Loucy (cell line): ENCODE data around the gene BPIFB1.

Experiments used
- H2AFZ ChIP-seq: fragments of 200-600 bp; sonication (generic); 2 replicates; pipeline ENCODE4 v1.6.0; 2016; ENCODE audit warnings: antibody characterized with exemption, mild to moderate bottlenecking, low read length, moderate library complexity
- H3F3A ChIP-seq: fragments of 200-600 bp; 2 replicates; pipeline ENCODE4 v1.6.0; 2016; ENCODE audit warnings: antibody characterized with exemption, low read depth, mild to moderate bottlenecking
- H3K27me3 ChIP-seq: fragments of 200-600 bp; sonication (generic); 2 replicates; pipeline ENCODE4 v1.6.1; 2014; ENCODE audit warnings: low read length, mild to moderate bottlenecking; ENCODE audit not compliant: insufficient read depth, poor library complexity, severe bottlenecking
- H3K36me3 ChIP-seq: fragments of 200-600 bp; sonication (generic); 2 replicates; pipeline ENCODE4 v1.6.1; 2016; ENCODE audit warnings: low read length; ENCODE audit not compliant: insufficient read depth
- H3K4me1 ChIP-seq: fragments of 200-600 bp; sonication (generic); 2 replicates; pipeline ENCODE4 v1.5.1; 2014; ENCODE audit warnings: low read length, mild to moderate bottlenecking; ENCODE audit not compliant: insufficient read depth, poor library complexity, severe bottlenecking
- H3K4me2 ChIP-seq: fragments of 200-600 bp; sonication (generic); 2 replicates; pipeline ENCODE4 v1.6.0; 2014; ENCODE audit warnings: antibody characterized with exemption, low read length, low read depth, mild to moderate bottlenecking; ENCODE audit not compliant: poor library complexity, severe bottlenecking
- H3K4me3 ChIP-seq: fragments of 200-600 bp; sonication (generic); 2 replicates; pipeline ENCODE4 v1.5.1; 2014; ENCODE audit warnings: low read length, mild to moderate bottlenecking, mixed read lengths; ENCODE audit not compliant: poor library complexity, severe bottlenecking
- H3K79me2 ChIP-seq: fragments of 200-600 bp; sonication (generic); 2 replicates; pipeline ENCODE4 v1.6.1; 2014; ENCODE audit warnings: low read length; ENCODE audit not compliant: insufficient read depth
- H3K9ac ChIP-seq: fragments of 200-600 bp; sonication (generic); 2 replicates; pipeline ENCODE4 v1.6.0; 2014; ENCODE audit warnings: mild to moderate bottlenecking, low read depth, low read length, moderate library complexity; ENCODE audit not compliant: poor library complexity, severe bottlenecking
- H3K9me2 ChIP-seq: fragments of 200-600 bp; sonication (generic); replicated peaks from 2 replicates; pipeline ENCODE4 v1.6.1; 2016; ENCODE audit warnings: low read depth, low read length, mixed read lengths
- H3K9me3 ChIP-seq: fragments of 200-600 bp; sonication (generic); 2 replicates; pipeline ENCODE4 v1.6.1; 2014; ENCODE audit warnings: mild to moderate bottlenecking, antibody characterized with exemption, low read length, low read depth; ENCODE audit not compliant: insufficient read depth
- H4K20me1 ChIP-seq: fragments of 200-600 bp; sonication (generic); 2 replicates; pipeline ENCODE4 v1.6.0; 2014; ENCODE audit warnings: antibody characterized with exemption, low read length, mild to moderate bottlenecking; ENCODE audit not compliant: insufficient read depth, poor library complexity, severe bottlenecking
- EZH2phosphoT487 ChIP-seq: fragments of 200-600 bp; IDR thresholded peaks from 2 replicates; pipeline ENCODE4 v1.6.1; 2018; ENCODE audit warnings: antibody characterized with exemption, mild to moderate bottlenecking, moderate library complexity, borderline replicate concordance
- TF ChIP-seq, protein P1 (sequence below): fragments of 200-600 bp; sonication (generic); conservative IDR thresholded peaks from 2 replicates; pipeline ENCODE4 v1.5.1; 2014; ENCODE audit warnings: mild to moderate bottlenecking, antibody characterized with exemption, low read length

The BPIFB1 gene

DNA sequence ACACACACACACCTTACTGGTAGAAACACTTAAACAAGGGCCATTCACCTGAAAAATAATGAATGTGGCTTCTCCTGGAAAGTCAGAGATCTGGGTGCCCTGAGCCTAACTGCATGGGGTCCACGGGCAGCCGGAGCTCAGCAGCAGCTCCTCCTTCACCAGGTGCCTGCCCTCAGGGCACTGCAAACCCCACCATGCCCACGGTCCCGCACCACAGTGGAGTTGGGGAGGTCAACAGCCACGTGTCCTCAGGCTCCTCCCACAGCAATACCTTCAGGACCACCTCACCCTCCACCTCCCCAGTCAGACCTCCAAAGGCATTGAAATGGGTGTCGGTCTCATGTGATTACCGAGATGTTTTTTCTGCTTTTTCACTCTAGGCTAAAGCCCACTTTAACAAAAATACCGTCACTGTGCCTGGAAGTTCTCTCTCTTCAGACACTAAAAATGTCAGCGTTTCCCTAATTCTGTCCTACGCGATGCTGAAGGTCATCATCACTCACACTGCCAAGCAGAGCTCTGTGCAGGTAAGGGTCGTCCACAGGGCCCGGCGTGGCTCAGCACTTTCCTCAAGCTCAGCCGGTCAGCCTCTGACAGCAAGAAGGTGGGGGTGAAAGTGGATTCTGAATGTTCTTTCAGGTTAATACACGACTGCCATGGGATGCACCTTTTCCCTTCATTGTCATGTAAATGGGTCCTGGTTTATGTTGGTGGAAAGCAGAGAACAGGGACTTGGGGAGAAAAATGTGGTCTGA is 69.4 kb downstream of the BPIFB1 start:
- Histone ChIP-seq H3K4me1 (no peaks in the 10 kb centered on the region), H3K36me3 (peaks cover 10% of the 10 kb centered on the region; the same call in 1 of the 2 replicates), H3K79me2 (no peaks in the 10 kb centered on the region), H3K27me3 (no peaks in the 10 kb centered on the region), H3K9me2 (no peaks in the 10 kb centered on the region), H2AFZ (no peak overlapping the region), H4K20me1 (no peaks in the 10 kb centered on the region), H3K9ac (no peak overlapping the region), H3F3A (no peaks in the 10 kb centered on the region), H3K4me3 (no peak overlapping the region), H3K9me3 (no peaks in the 10 kb centered on the region), H3K4me2 (no peak overlapping the region)
- TF ChIP-seq EZH2phosphoT487 = no peak
- TF ChIP-seq, protein P1, sequence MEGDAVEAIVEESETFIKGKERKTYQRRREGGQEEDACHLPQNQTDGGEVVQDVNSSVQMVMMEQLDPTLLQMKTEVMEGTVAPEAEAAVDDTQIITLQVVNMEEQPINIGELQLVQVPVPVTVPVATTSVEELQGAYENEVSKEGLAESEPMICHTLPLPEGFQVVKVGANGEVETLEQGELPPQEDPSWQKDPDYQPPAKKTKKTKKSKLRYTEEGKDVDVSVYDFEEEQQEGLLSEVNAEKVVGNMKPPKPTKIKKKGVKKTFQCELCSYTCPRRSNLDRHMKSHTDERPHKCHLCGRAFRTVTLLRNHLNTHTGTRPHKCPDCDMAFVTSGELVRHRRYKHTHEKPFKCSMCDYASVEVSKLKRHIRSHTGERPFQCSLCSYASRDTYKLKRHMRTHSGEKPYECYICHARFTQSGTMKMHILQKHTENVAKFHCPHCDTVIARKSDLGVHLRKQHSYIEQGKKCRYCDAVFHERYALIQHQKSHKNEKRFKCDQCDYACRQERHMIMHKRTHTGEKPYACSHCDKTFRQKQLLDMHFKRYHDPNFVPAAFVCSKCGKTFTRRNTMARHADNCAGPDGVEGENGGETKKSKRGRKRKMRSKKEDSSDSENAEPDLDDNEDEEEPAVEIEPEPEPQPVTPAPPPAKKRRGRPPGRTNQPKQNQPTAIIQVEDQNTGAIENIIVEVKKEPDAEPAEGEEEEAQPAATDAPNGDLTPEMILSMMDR = no peak

DNA sequence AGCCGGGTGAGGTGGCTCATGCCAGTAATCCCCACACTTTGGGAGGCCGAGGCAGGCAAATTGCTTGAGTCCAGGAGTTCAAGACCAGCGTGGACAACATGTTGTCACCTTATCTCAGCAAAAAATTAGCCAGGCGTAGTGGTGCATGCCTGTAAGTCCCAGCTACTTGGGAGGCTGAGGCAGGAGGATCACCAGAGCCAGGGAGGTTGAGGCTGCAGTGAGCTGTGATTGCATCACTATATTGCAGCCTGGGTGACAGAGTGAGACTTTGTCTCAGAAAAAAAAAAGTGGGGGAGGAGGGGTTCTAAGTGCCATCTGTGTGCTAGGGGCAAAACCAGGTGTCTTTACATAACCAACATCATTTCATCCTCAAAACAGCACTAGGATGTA is 70.0 kb downstream of the BPIFB1 start:
- TF ChIP-seq, protein P1 = no peak
- TF ChIP-seq EZH2phosphoT487 = no peak
- H3K4me3 ChIP-seq = no peak overlapping the region
- H3K27me3 ChIP-seq = no peaks in the 10 kb centered on the region
- no peak overlapping the region for H3K9ac ChIP-seq
- no peak overlapping the region for H3K4me2 ChIP-seq
- no peaks in the 10 kb centered on the region for H3K9me3 ChIP-seq
- H3F3A ChIP-seq = no peaks in the 10 kb centered on the region
- no peak overlapping the region for H2AFZ ChIP-seq
- H4K20me1 ChIP-seq = no peaks in the 10 kb centered on the region
- H3K79me2 ChIP-seq = no peaks in the 10 kb centered on the region
- no peaks in the 10 kb centered on the region for H3K9me2 ChIP-seq
- H3K36me3 ChIP-seq = peaks cover 12% of the 10 kb centered on the region; the same call in 1 of the 2 replicates
- H3K4me1 ChIP-seq = no peaks in the 10 kb centered on the region
